Dendritic cell treated with granulocyte-macrophage colony-stimulating factor and Interleukin-4, amounts not matched to agents 40 ng/mL and 50 ng/mL, for 4 days (primary cell): ENCODE measurements around the gene GPC3.
"Not testable (repeated sequence)": the region's sequence is repeated elsewhere in the genome, so short reads cannot be mapped to it uniquely, and the experiment has no call there.

Source experiments
- H3K27ac Mint-ChIP-seq: one replicate; pipeline ENCODE4 v1.8.0; 2022; ENCODE audit warnings: mild to moderate bottlenecking, mixed read lengths
- H3K27me3 Mint-ChIP-seq: one replicate; pipeline ENCODE4 v1.8.0; 2022; ENCODE audit warnings: mild to moderate bottlenecking, mixed read lengths
- H3K36me3 Mint-ChIP-seq: one replicate; pipeline ENCODE4 v1.8.0; 2022; ENCODE audit warnings: low read depth, mixed read lengths
- H3K4me1 Mint-ChIP-seq: one replicate; pipeline ENCODE4 v1.8.0; 2022; ENCODE audit warnings: low read depth, mixed read lengths
- H3K4me3 Mint-ChIP-seq: one replicate; pipeline ENCODE4 v1.8.0; 2022; ENCODE audit warnings: mild to moderate bottlenecking, moderate library complexity, mixed read lengths
- H3K9me3 Mint-ChIP-seq: one replicate; pipeline ENCODE4 v1.8.0; 2022; ENCODE audit warnings: mixed read lengths
- intact Hi-C: fragments of 100-400 bp; cut with micrococcal nuclease; formaldehyde crosslinking; loops from one replicate; pipeline ENCODE4 v1.15.0; 2022

The GPC3 gene

GRCh38 chrX:133726211-133726630 is 259.2 kb downstream of the GPC3 start:
- no peaks in the 10 kb centered on the region for H3K36me3 Mint-ChIP-seq
- no peaks in the 10 kb centered on the region for H3K27me3 Mint-ChIP-seq
- H3K27ac Mint-ChIP-seq, result no peak overlapping the region
- no peaks in the 10 kb centered on the region for H3K4me1 Mint-ChIP-seq
- H3K4me3 Mint-ChIP-seq, result no peak overlapping the region
- intact Hi-C loops, result no loop called here
- H3K9me3 Mint-ChIP-seq, result no peaks in the 10 kb centered on the region

- H3K4me3 Mint-ChIP-seq, result no peak overlapping the region
- intact Hi-C loops, result no loop called here
- H3K4me1 Mint-ChIP-seq, result no peaks in the 10 kb centered on the region
Measured at GRCh38 chrX:133723930-133724329, 261.5 kb downstream of the GPC3 start.

GRCh38 chrX:133722756-133723155 is 262.6 kb downstream of the GPC3 start:
- intact Hi-C loops, result no loop called here
- Mint-ChIP-seq H3K27me3 (no peaks in the 10 kb centered on the region), H3K9me3 (no peaks in the 10 kb centered on the region), H3K4me3 (no peak overlapping the region), H3K36me3 (no peaks in the 10 kb centered on the region), H3K4me1 (no peaks in the 10 kb centered on the region), H3K27ac (no peak overlapping the region)

More at GRCh38 chrX:133723930-133724329, 261.5 kb downstream of the GPC3 start:
- Mint-ChIP-seq H3K27ac (no peak overlapping the region), H3K27me3 (no peaks in the 10 kb centered on the region), H3K9me3 (no peaks in the 10 kb centered on the region), H3K36me3 (no peaks in the 10 kb centered on the region)

GRCh38 chrX:133720269-133720668 is 265.1 kb downstream of the GPC3 start:
- H3K27me3 Mint-ChIP-seq, H3K4me1 Mint-ChIP-seq, H3K9me3 Mint-ChIP-seq, H3K4me3 Mint-ChIP-seq, H3K27ac Mint-ChIP-seq, H3K36me3 Mint-ChIP-seq, intact Hi-C loops: not testable (repeated sequence)

DNA sequence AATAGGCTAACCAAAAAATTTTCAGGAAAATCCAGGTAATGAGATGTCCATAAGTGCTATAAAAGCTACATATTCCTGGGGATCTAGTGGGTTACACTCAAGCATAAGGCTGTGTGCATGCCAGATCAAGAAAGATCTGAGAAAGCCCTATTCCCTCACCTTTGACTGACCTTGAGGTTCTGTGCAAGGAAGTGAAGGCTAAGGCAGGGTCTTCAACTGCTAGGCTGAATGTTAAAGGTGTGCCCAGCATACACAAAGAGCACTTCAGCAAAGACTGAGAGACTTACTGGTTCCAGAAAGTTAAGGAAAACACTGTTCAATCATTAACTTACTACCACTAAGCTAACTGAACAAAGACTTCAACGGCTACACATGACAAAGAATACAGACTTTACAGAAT is 269.7 kb downstream of the GPC3 start:
- intact Hi-C loops, result no loop called here
- H3K4me3 Mint-ChIP-seq, result no peak overlapping the region
- no peaks in the 10 kb centered on the region for H3K9me3 Mint-ChIP-seq
- H3K27ac Mint-ChIP-seq, result no peak overlapping the region
- H3K27me3 Mint-ChIP-seq, result no peaks in the 10 kb centered on the region
- H3K4me1 Mint-ChIP-seq, result no peaks in the 10 kb centered on the region
- H3K36me3 Mint-ChIP-seq, result no peaks in the 10 kb centered on the region

GRCh38 chrX:133709501-133709900 is 275.9 kb downstream of the GPC3 start:
- intact Hi-C loops, result no loop called here
- Mint-ChIP-seq H3K36me3 (no peaks in the 10 kb centered on the region), H3K27me3 (no peaks in the 10 kb centered on the region), H3K9me3 (no peaks in the 10 kb centered on the region), H3K27ac (no peak overlapping the region), H3K4me3 (no peak overlapping the region), H3K4me1 (no peaks in the 10 kb centered on the region)

DNA sequence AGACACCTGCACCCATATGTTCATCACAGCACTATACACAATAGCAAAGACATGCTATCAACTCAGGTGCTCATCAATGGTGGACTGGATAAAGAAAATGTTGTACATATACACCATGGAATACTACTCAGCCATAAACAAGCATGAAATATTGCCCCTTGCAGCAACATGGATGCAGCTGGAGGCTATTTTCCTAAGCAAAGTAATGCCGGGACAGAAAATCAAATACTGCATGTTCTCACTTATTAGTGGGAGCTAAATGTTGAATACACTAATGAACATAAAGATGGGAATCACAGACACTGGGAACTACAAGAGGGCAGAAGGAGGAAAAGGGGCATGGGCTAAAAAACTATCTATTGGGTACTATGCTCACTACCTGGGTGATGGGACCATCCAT is 278.5 kb downstream of the GPC3 start:
- no peaks in the 10 kb centered on the region for H3K4me1 Mint-ChIP-seq
- no peaks in the 10 kb centered on the region for H3K9me3 Mint-ChIP-seq
- H3K27ac Mint-ChIP-seq, result no peak overlapping the region
- H3K4me3 Mint-ChIP-seq, result no peak overlapping the region
- H3K27me3 Mint-ChIP-seq, result no peaks in the 10 kb centered on the region
- intact Hi-C loops, result no loop called here
- H3K36me3 Mint-ChIP-seq, result no peaks in the 10 kb centered on the region

GRCh38 chrX:133702230-133702629 is 283.2 kb downstream of the GPC3 start:
- no peak overlapping the region for H3K4me3 Mint-ChIP-seq
- intact Hi-C loops, result no loop called here
- no peaks in the 10 kb centered on the region for H3K36me3 Mint-ChIP-seq
- H3K27ac Mint-ChIP-seq, result no peak overlapping the region
- H3K27me3 Mint-ChIP-seq, result no peaks in the 10 kb centered on the region
- H3K4me1 Mint-ChIP-seq, result no peaks in the 10 kb centered on the region
- H3K9me3 Mint-ChIP-seq, result no peaks in the 10 kb centered on the region

GRCh38 chrX:133699023-133699728 is 286.2 kb downstream of the GPC3 start:
- Mint-ChIP-seq H3K4me1 (no peaks in the 10 kb centered on the region), H3K27ac (no peak overlapping the region), H3K9me3 (no peaks in the 10 kb centered on the region), H3K27me3 (no peaks in the 10 kb centered on the region), H3K4me3 (no peak overlapping the region), H3K36me3 (no peaks in the 10 kb centered on the region)
- intact Hi-C loops, result no loop called here

GRCh38 chrX:133698298-133698697 is 287.1 kb downstream of the GPC3 start:
- Mint-ChIP-seq H3K4me3 (no peak overlapping the region), H3K4me1 (no peaks in the 10 kb centered on the region), H3K36me3 (no peaks in the 10 kb centered on the region), H3K9me3 (no peaks in the 10 kb centered on the region), H3K27me3 (no peaks in the 10 kb centered on the region), H3K27ac (no peak overlapping the region)
- intact Hi-C loops, result no loop called here

DNA sequence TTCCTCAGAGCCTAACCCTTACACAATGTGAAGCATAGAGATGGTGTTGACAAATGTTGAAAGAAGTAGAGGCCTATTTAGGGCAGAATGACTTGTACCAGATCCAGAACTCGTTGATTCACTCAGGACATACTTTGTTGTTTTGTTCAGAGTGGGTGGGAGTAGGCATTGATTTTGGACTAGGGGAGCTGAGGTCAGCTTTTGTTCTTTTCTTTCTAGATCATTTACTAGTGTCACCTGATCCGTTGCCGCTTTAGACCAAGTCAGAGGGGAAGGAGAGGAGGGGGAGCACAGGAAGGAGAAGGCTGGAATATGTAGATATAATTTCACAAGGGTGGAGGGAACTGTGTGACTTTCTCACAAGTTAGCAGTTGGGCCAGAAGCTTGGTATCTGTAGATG is 287.7 kb downstream of the GPC3 start:
- Mint-ChIP-seq H3K27ac (no peak overlapping the region), H3K4me3 (no peak overlapping the region)

GRCh38 chrX:133689997-133690599 is 295.3 kb downstream of the GPC3 start:
- H3K27me3 Mint-ChIP-seq, result no peaks in the 10 kb centered on the region
- H3K27ac Mint-ChIP-seq, result no peak overlapping the region
- no peaks in the 10 kb centered on the region for H3K9me3 Mint-ChIP-seq
- H3K4me1 Mint-ChIP-seq, result no peaks in the 10 kb centered on the region
- no peak overlapping the region for H3K4me3 Mint-ChIP-seq
- intact Hi-C loops, result no loop called here
- H3K36me3 Mint-ChIP-seq, result no peaks in the 10 kb centered on the region

More for the DNA sequence above, 287.7 kb downstream of the GPC3 start:
- Mint-ChIP-seq H3K4me1 (no peaks in the 10 kb centered on the region), H3K36me3 (no peaks in the 10 kb centered on the region), H3K27me3 (no peaks in the 10 kb centered on the region), H3K9me3 (no peaks in the 10 kb centered on the region)
- intact Hi-C loops, result no loop called here

DNA sequence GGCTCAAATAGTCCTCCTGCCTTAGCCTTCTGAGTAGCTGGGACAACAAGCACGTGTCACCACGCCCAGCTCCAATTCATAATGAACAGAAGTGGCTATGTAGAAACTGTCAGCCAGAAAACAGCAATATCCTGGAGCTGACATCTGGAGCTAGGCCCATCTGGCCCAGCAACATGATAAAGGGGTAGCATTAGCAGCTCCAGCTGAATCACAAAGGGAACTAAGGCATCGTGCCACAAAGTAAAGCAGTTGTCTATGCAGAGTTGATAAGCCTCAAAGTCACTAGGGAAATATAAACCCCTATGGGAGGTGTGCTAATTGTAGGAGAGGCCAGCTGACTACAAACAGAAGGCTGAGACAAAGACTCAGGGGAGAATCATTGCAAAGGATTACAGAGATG is 299.6 kb downstream of the GPC3 start:
- intact Hi-C loops, result no loop called here
- Mint-ChIP-seq H3K4me1 (no peaks in the 10 kb centered on the region), H3K4me3 (no peak overlapping the region), H3K9me3 (no peaks in the 10 kb centered on the region), H3K27me3 (no peaks in the 10 kb centered on the region), H3K36me3 (no peaks in the 10 kb centered on the region), H3K27ac (no peak overlapping the region)

DNA sequence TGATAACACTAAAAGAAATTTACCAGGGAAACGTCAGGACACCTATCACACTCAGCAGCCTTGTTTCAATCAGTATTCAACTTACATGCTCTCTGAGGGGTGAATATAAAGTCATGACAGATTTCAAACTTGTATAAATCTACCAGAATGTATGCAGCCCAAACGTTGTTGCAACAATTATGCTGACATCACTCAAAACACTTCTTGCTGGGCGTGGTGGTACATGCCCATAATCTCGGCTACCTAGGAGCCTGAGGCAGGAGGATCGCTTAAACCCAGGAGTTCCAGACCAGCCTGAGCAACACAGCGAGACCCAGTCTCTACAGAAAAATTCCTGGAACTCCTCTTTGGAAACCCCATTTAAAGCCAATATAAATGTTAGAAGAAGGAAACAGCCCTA is 303.5 kb downstream of the GPC3 start:
- Mint-ChIP-seq H3K27me3 (no peaks in the 10 kb centered on the region), H3K9me3 (no peaks in the 10 kb centered on the region), H3K4me1 (no peaks in the 10 kb centered on the region), H3K4me3 (no peak overlapping the region), H3K36me3 (no peaks in the 10 kb centered on the region), H3K27ac (no peak overlapping the region)
- intact Hi-C loops, result no loop called here

- no peaks in the 10 kb centered on the region for H3K4me1 Mint-ChIP-seq
- no peak overlapping the region for H3K27ac Mint-ChIP-seq
- H3K36me3 Mint-ChIP-seq, result no peaks in the 10 kb centered on the region
- H3K9me3 Mint-ChIP-seq, result no peaks in the 10 kb centered on the region
- no peaks in the 10 kb centered on the region for H3K27me3 Mint-ChIP-seq
- no peak overlapping the region for H3K4me3 Mint-ChIP-seq
- intact Hi-C loops, result no loop called here
Measured at GRCh38 chrX:133681421-133681820, 304.0 kb downstream of the GPC3 start.
